Cerebellar cortex (tissue), 1 donor: Measurements from ENCODE around the gene MRTFA.
"Not testable (repeated sequence)": the region's sequence is repeated elsewhere in the genome, so short reads cannot be mapped to it uniquely, and the experiment has no call there.

Source experiments
- DNase-seq: peaks from one replicate; pipeline ENCODE4 v3.0.0-alpha.2; 2015; ENCODE audit warnings: low spot score

MRTFA gene

DNA sequence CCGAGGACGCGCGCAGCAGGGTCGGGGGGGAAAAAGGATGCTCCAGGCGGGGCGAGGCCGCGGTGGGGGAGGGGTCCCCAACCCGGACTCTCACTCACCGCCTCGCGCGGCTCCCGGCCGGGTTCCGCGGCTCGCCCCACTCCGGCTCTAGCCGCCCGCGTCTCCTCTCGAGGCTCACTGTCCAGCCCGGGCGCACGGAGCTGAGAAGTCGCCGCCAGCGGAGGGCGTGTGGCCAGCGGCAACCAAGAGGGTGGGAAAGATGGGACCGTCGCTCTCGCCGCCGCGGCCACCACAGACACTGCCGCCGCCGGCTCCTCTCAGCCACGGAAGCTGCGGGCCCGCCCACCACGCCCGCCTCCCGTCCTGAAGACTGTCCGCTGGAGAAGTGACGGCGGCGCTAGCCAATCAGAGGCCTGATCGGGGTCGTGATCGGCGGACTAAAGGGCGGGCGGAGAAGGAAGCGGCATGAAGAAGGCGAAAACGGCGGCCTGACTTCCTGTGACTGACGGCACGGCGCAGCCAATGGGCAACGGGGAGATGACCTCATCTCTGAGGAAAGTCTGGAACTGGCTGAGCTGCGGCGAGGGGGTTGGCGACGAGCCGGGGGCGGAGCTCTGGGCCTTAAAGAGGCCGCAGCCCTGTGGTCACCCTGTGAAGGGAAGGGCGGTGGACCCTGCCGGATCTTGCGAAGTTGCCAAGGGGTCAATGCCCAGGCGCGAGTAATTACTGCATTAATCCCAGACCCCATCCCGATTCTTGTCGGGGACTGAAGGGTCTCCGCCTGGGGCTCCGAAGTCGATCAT is at the start of gene MRTFA:
MRTFA (minus strand) TSS at position 340 of the 803 bp plus-strand sequence.
- peak; percentile 100 for DNase-seq

GRCh38 chr22:40685406-40685805 is 48.9 kb upstream of the MRTFA start:
- no peak for DNase-seq

DNA sequence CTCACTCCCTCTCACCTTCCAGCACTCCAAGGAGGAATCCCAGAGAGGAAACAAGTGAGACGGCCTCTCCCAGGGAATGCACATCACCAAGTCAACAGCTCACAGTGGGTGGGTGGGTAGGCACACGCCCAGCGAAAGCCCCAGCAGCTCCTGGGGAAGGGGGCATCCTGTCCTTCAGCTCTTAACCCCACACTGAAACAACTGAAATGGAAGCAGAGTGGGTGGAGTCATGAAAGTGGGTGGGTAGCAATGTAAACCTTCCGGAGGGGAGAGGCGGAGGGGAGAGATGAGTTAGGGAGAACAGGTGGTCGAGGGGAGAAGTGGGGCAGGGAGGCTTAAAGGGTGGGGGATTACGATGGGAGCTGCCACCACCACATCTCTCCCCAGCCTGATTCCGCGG is 48.2 kb upstream of the MRTFA start:
- no peak for DNase-seq

- DNase-seq, result no peak
Observed at GRCh38 chr22:40681451-40681850, 44.9 kb upstream of the MRTFA start.

- no peak for DNase-seq
Observed at GRCh38 chr22:40680819-40681183, 44.3 kb upstream of the MRTFA start.

DNA sequence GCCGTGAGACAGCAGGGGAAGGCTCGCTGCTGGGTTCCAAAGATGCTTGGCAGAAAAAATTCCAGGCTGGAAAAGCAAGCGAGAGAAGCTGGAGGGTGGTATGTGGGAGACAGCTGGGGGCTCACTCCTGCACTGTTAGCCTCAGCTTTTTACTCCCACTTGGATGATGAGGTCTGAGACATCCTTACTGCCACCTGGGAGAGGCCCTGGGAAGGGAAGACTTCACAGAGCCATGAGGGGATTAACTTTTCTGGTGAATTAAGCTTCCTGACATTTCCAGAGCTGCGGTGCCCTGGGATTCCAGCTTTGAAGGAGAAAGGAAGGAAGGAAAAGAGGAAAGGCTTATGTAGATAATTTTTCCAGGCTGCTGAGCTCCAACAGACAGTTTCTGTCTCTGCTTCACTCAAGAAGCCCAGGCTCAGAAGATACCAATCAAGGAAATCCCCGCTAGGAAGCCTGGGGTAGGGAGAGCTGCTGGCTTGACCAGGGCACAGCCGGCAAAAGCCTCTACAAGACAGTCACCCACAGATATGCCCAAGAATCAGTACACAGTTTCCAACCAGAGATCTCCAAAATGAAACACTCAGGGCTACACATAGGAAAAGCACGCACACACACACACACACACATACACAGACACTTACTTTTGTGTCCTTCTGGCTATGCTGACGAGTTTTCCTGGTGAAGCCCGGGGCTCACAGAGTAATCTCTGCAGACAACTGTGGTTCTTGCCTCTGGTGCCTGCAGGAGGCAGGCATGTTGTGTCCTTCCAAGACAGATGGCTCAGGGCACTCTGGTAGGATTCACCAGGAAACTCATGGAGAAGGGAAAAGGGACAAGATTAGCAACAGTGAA is 43.7 kb upstream of the MRTFA start:
- DNase-seq, result peak; percentile 51

GRCh38 chr22:40679249-40679963 is 42.9 kb upstream of the MRTFA start, which contains the start of gene MCHR1:
MCHR1 (plus strand) TSS chr22:40679484; CDS start chr22:40679653, 169 bp downstream.
- DNase-seq, result no peak

- no peak for DNase-seq
Observed at GRCh38 chr22:40678493-40679248, 42.2 kb upstream of the MRTFA start.

GRCh38 chr22:40676644-40677043 is 40.1 kb upstream of the MRTFA start:
- no peak for DNase-seq

- DNase-seq, result not testable (repeated sequence)
Observed at GRCh38 chr22:40676166-40676565, 39.6 kb upstream of the MRTFA start.

DNA sequence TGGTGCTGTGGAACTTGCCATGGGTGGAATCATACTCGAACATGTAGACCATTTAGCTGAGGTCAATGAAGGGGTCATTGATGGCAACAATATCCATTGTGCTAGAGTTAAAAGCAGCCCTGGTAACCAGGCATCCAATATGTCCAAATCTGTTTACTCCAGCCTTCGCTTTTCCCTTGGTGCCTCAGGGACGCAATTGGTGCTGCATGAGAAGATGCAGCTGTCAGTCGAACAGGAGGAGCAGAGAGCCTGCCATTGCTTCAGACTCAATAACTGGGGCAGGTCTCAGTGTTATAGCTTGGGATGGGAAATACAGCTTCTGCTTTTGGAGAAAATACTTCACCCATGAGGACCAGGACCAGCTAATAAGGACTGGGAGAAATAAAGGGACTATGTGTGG is 37.8 kb upstream of the MRTFA start:
- DNase-seq, result no peak

DNA sequence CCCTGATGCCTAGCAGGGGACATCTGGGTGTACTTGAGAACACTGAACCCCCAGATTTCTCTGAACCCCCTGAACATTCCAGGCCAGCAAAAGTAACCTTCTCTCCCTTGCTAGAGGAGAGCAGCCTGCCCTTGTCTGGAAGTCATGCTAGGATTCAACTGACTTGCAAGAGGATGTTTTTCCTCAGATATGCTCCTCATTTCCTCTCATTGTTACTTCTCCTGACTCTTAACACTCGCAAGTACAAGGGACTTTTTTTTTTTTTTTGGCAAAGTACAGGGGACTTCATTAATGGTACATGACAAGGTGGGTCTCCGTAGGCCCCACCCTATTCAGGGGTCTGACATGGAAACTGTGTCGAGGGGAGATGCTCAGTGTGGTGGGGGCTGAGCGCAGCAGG is 36.5 kb upstream of the MRTFA start:
- no peak for DNase-seq

GRCh38 chr22:40671796-40672360 is 35.4 kb upstream of the MRTFA start:
- DNase-seq, result no peak

DNA sequence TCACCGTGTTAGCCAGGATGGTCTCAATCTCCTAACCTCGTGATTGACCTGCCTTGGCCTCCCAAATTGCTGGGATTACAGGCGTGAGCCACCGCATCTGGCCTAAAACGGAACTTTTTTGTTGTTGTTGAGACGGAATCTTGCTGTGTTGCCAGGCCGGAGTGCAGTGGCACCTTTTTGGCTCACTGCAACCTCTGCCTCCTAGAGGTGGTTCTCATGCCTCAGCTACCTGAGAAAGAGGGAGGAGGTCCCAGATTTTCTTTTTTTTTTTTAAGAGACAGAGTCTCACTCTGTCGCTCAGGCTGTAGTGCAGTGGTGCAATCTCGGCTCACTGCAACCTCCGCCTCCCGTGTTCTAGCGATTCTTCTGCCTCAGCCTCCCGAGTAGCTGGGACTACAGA is 34.9 kb upstream of the MRTFA start:
- no peak for DNase-seq

- DNase-seq, result no peak
Observed at GRCh38 chr22:40670058-40670457, 33.5 kb upstream of the MRTFA start.

GRCh38 chr22:40668611-40669411 is 32.3 kb upstream of the MRTFA start:
- DNase-seq, result no peak

- DNase-seq, result no peak
Observed at GRCh38 chr22:40666151-40666848, 29.8 kb upstream of the MRTFA start.

GRCh38 chr22:40665312-40665711 is 28.8 kb upstream of the MRTFA start:
- DNase-seq, result peak; percentile 78

- DNase-seq, result no peak
Observed at GRCh38 chr22:40661671-40662070, 25.2 kb upstream of the MRTFA start.

DNA sequence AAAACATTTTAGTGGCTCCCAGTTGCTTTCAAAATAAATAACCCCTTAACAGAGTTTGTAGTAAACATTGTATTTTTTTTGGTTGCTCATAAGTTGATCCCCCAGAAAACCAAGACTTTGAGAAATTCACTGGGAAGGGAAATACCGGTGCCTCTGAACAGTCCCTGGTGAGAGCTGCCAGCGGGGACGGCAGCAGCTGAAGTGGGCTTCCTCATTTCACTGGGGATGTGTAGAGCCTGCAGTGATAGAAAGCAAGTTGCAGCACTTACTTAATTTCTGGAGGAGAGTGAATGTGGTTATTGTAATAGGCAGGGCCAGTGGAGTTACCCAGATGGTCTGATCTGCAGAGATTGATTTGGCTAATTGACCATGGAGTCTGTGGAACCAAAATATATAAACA is 24.2 kb upstream of the MRTFA start:
- DNase-seq, result no peak
